Fibroblast of skin of right quadriceps (primary cell): ENCODE results near the gene TRIM31.
A peak's percentile ranks its signal among the peaks of the same experiment; 100 is the strongest.

Source experiments
- DNase-seq: peaks from one replicate; pipeline ENCODE4 v3.0.0-alpha.2; 2013

Gene TRIM31, protein sequence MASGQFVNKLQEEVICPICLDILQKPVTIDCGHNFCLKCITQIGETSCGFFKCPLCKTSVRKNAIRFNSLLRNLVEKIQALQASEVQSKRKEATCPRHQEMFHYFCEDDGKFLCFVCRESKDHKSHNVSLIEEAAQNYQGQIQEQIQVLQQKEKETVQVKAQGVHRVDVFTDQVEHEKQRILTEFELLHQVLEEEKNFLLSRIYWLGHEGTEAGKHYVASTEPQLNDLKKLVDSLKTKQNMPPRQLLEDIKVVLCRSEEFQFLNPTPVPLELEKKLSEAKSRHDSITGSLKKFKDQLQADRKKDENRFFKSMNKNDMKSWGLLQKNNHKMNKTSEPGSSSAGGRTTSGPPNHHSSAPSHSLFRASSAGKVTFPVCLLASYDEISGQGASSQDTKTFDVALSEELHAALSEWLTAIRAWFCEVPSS

GRCh38 chr6:30113003-30113759 is at the start of gene TRIM31:
Gene TRIM31 (minus strand): TSS chr6:30113090. CDS start chr6:30112805, 285 bp downstream.
- DNase-seq = no peak

DNA sequence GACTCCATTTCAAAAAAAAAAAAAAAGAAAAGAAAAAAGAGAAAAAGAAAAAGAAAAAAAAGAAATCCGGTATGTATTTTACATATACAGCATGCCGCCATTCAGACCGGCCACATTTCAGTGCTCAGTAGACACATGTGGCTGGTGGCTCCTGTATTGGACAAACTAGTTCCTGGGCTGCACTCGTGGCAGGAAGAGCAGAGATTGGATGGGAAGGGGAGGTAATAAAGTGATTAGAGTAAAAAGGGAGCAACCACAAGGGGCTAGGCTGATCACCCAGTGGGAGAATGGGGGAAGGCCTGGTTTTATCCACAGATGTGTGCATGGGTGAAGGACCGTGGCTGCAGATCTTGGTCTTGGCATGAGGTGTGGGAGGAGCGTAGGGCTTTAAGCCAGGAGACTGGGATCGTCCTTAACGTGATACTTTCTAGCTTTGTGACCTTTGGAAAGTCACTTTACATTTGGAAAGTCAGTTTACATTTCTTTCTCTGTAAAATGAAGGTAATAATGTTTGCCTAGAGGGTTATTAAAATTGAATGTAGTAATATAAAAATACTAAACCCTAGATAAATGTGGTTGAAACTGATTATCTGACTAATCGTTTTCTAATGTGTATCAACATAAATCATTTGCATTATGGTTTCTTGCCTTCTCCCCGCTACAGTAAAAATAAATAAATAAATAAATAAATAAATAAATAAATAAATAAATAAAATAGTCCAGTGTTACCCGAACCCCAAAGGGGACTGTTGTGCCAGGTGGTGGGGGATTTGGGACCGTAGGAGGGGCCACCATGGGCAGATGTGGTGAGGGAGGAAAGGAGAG is 49.6 kb upstream of the TRIM31 start:
- DNase-seq = no peak

DNA sequence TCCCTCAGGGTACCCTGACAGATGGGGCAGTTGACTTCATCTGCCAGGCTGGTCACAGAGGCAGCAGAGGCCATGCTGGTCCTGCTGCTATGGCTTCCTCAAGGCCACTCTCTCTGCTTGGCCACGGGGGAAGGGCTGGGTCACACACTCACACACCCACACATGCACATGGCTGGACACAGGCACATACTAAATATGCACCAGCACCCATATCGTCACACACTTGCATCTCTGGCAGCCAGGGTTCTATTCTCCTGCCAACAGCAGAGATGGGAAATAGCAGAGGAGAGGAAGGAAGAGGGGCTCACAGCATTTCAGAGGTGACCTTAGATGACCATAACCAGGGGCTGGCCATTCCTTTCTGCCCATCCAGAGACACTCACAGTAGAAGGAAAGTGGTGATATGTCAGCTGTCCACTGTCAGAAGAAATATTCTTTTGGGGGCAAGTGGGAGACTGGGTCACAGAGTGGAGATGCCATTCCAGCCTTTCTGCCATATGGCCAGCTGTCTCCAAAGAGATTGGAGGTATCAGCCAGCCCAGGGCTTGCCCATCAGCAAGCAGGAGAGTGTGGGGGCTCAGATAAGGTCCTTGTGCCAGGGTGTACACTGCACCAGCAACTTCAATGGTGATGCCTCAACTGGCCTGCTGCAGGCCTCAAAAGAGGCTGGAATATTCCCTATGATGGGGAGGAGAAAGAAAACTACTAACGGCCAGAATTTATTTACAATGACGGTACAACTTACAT is 48.1 kb upstream of the TRIM31 start, which contains the start of gene TRIM10:
Gene TRIM10, minus strand, starts transcription at position 427 of the 747 bp plus-strand sequence. Its CDS starts 353 bp downstream, at position 74.
- DNase-seq = no peak

DNA sequence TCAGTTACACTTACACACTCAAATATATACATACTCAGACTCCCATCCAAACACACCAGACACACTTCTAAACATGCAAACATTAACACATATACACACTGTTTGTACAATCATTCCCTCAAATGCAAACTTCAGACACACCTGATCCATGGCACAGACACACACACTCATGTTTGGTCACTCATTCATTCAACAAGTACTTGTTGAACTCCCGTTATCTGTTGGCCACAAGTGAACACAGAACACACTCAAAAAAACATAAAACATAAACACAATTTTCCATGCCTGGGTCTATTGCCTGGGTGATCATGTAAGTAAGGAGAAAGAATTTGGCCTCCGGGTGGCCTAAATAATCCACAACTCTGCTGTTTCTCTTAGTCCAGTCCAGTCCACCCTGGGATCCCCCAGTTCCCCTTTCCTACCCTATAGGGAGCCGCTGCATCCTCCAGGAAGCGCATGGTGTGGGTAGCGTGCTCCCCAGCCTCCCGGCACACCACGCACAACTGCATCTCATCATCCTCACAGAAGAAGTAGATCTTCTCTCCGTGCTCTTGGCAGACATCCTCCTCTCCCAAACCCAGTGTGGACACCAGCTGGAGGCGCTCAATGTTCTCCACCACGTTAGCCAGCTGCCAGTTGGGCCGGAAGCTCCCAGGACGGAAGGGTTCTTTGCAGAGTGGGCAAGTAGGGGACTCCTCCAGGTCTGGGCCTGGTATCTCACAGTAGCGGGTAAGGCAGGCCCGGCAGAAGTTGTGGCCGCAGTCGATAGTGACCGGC is 47.3 kb upstream of the TRIM31 start:
- DNase-seq = no peak

GRCh38 chr6:30158475-30159040 is 45.7 kb upstream of the TRIM31 start:
- DNase-seq = no peak

DNA sequence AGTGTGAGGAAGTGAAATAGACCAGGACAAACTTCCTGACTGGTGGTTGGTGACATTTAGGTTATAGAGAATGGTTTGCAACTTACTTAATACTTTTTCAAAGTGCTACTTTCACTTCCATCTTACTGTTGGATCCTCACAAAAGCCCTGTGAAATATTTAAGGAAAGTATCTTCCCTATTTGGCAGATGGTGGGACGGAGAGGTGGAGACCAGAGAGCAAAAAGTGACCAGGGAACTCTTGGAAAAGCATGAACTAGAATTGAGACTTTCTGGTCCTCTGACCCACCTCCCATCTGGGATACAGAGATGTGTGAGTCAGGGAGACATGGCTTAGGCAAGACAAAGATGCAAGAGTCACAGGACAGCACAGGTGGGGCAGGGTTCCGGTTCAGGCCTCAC is 45.1 kb upstream of the TRIM31 start:
- no peak for DNase-seq

DNA sequence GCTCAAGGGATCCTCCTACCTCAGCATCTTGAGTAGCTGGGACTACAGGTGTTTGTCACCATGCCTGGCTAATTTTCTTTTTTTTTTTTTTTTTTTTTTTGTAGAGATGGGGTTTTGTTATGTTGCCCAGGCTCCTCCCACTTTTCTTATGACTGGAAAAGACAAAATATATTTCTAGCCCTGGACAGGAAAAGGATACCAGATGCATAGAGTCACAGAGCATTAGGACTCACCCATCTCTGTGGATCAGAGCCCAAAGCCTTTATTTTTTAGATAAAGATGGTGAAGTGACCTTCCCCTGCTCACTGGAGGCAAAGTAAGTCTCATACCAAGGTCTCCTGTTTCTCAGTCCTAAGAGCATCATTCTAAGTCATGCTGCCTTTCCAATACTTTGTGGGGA is 44.7 kb upstream of the TRIM31 start:
- DNase-seq = no peak

DNA sequence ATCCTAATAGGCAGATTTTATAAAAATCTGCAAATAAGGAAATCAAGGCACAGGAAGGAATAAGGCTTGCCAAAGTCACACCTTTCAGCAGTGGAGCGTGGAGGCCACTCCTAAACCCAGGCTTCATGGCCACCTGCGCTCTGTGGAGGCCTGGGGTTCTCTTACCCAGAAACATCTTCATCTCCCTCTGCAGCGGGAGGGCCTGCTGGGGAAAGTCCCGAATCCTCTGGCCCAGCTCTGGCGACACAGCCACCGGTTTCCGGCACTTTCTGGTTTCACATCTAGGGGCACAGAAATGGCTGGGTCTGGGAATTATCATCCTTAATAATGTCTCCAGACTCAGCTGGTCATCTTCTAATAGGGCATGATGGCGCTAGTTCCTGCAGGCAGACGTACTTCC is 43.9 kb upstream of the TRIM31 start:
- DNase-seq = no peak

DNA sequence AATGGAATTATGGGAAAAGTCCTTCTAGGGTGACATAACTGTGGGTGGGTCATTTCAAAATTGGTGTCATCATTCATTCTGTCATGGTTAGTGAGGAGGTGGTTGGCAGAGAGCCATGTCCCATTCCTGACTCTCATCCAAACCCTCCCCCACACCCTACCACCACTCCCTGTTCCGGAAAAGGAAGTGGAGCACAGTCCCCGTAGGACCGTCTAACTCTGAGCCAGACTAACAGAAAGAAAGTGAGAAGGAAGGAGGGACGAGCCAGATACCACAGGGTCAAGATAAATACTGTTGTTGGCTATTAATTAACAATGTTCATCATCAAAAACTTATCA is 43.3 kb upstream of the TRIM31 start:
- peak; percentile 65 for DNase-seq

DNA sequence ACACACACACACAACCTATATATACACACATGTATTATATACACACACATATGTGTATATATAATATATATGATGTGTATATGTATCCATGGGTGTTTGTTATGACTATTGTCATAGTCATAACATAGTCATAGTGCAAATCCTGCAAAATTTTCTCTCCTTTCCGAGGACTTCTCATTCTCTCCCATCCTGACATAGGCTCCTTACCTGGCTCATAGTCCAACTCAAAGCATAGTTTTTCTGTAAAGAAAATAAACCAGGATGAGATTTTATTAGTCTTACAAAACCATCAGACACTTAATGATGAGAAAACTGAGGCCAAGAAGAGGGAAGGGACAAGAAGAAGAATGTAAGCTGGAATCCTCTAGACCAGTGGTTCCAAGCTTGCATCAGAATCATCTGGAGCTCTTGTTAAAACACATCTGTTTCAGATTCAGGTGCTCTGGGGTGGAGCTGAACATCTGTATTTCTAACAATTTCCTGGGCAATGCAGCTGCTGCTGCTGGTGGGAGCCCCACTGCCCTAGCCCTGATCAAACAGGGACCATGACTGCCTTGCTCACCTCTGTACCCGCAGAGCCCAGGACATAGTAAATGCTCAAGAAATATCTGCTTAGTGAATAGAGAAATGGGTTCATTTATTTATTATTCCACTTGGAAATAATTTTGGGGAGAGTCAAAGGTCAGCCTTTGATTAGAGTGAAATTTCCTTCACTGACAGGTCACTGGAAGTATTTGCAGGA is 42.8 kb upstream of the TRIM31 start:
- peak; percentile 14 for DNase-seq

GRCh38 chr6:30154709-30155519 is 42.0 kb upstream of the TRIM31 start:
- peak; percentile 93 for DNase-seq

DNA sequence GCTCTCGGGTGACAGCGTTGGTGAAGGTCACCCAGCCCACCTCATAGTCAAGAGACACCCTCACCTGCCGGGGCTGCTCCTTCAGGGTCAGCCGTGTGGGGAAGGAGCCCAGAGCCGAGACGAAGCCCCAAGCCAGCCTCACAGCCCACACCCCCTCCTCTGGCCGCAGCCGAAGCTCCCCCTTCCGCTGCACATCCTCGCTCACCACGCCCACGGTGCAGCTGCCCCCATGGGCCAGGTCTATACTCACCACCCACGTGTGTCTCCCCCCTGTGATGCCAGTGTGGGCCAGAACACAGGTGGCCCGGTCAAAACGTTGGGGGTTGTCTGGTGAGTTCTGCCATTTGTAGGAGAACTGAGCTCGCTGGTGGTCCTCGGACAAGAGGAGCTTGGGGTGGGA is 41.2 kb upstream of the TRIM31 start:
- no peak for DNase-seq

DNA sequence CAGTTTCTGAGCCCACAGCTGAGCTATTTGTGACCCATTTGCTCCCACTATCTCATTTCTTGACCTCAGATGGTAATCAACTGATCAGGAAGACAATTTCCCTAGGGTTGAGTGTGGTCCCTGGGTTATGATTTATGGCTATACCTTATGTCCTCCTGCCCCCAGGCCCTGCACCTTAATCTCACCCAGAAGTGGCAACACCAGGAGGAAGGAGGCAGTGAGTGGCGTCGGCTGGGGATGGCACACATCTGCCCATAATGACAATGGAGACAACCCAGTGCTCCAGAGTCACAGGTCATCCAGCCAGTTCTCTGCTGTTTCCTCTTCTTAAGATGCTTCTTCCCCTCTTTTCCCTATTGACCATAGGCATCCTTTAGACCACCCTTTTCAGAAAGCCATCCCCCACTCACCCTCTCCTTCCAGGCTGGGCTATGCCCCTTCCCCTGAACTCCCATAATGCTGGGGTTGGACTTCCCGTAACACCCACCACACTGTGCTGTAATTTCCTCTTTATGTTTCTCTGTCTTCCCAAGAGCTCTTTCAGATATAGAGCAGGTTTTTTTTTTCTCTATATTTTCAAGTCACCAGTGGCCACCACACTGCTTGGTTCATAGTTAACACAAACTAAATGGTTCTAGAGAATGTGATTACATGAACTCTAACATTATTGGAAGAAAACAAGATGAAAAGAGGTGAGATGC is 40.2 kb upstream of the TRIM31 start:
- no peak for DNase-seq

- no peak for DNase-seq
Measured at GRCh38 chr6:30152016-30152673, 39.3 kb upstream of the TRIM31 start.

DNA sequence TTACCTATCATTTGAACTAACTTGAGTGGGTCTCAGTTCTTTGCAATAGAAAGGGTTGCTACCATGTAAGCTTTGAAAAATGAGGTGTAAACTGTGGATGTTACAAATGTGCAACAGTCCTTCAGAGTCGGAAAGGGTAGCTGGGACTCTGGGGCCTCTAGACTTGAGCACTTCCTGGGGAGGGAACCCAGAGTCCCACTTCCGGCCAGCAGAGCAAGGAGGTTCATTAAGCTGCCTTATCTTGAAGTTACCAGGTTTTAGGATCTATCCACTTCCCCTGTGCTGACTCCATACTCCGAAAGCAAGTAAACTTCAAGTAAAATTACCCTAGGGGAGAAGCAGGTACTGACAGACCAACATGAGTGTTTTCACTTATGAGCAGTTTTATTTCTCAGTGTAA is 38.7 kb upstream of the TRIM31 start:
- DNase-seq = no peak

GRCh38 chr6:30150671-30151395 is 37.9 kb upstream of the TRIM31 start:
- no peak for DNase-seq

- no peak for DNase-seq
Measured at GRCh38 chr6:30149858-30150550, 37.1 kb upstream of the TRIM31 start.
